Measurements from ENCODE around the gene GALNT13.

Gene GALNT13

DNA sequence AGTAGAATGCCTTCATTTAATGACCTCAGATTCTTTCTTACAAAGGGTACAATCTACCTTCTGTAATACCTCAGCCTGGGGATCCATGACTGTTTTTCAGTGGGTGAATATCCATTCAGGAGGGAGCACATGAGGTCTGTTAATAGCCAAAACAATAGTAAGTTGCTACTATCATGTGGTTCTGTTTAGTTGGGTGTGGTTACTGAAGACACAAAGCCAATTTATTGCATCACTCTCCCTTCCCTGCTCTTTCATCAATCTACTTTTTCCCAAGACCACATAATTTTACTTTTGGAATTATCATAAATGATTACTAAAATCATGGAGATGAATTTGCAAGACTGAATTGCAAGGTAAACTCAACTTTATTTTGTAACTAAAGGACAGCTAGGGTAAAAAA is 254.2 kb downstream of the GALNT13 start:
- DNase-seq (ENCODE audit: low read depth in 2 of 2) = no peak

DNA sequence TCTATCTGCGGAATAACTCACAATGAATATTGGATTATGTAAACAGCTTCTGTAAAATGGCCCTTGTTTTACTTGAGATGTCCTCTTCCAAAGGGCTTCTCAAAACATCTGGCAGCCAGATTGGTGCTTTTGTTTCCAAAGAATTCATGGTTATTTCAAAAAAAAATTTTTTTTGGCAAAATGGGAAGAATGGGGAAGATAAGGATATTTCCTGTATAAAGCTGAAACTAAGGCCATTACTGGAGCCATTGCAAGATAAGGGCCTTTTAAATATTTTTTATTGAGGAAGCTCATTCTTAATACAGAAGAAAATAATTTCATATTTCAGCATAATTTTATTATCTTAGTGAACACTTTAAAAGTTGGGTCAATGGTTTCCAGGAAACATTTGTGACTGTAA is 259.1 kb downstream of the GALNT13 start:
- DNase-seq (ENCODE audit: low read depth in 2 of 2) = no peak

DNA sequence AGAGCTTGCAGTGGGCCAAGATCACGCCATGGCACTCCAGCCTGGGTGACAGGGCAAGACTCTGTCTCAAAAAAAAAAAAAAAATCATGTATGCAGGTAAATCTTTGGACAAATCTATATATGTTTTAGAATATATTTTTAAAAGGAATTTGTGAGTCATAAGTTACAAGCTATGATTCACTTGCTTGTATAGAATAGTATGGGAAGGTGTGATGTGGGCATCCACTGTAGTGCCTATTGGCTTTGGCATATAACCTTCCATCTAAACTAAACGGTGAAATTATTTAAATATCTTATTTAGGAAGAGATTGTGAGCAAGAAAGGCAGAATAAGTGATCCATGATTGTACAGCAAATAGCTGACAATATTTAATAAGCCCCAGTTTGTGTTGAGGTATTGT is 261.1 kb downstream of the GALNT13 start:
- no peak for DNase-seq (ENCODE audit: low read depth in 2 of 2)

DNA sequence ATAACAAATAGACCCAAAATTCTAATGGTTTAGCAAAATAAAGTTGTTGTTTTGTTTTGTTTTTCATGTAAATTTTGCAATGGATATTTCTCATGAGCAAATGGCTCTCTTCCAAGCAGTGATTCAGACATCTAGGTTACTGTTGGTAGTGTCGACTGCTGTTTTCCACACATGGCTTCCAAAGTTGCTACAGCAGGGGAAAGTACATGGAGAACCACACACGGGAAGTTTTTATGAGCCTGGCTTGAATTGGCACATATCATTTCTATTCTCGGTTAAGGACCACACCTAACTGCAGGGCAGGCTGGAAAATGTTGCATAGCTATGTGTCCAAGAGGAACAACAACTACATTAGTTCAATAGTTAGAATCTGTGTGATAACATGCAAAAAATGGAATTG is 262.1 kb downstream of the GALNT13 start:
- DNase-seq (ENCODE audit: low read depth in 2 of 2) = no peak

DNA sequence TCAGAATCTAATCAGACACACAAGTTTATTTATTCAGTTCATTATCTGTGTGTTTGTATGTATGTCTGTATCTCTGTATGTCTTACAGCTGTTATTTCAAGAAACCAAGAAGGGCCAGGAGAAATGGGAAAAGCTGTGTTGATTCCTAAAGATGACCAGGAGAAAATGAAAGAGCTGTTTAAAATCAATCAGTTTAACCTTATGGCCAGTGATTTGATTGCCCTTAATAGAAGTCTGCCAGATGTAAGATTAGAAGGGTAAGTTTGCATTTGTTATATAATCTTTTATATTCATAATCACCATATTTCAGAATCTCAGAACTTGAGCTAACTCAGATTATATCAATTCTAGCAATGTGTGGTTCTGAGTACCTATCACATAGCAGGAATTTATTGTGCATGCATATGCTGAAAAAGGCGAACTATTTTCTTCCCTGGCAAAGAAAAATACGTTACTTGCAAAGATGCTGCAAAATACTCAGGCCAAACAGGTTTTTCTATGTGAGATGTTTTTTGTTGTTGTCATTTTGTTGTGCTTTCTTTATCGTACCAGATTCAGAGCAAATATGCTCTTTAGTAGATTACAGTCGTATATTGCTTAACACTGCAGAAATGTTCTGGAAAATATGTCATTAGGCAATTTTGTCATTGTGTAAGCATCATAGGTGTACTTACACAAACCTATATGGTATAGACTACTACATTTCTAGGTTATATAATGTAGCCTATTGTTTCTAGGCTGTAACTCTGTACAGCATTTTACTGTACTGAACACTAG is 268.7 kb downstream of the GALNT13 start:
- DNase-seq (ENCODE audit: low read depth in 2 of 2) = no peak

DNA sequence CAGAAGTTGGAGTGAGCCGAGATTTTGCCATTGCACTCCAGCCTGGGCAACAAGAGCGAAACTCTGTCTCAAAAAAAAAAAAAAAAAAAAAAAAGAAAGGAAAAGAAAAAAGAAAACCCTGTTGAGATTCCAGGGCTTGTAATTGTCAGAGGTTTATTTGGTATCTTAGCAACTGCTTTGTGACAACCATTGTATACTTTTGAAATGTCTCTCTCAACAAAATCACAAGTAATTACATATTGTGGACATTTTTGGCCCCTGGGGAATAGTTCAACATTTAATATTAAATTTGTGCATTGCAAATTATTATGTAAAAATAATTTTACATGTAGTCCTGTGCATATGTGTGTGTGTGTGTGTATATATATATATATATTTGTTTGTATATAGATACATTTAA is 270.8 kb downstream of the GALNT13 start:
- DNase-seq (ENCODE audit: low read depth in 2 of 2) = no peak

DNA sequence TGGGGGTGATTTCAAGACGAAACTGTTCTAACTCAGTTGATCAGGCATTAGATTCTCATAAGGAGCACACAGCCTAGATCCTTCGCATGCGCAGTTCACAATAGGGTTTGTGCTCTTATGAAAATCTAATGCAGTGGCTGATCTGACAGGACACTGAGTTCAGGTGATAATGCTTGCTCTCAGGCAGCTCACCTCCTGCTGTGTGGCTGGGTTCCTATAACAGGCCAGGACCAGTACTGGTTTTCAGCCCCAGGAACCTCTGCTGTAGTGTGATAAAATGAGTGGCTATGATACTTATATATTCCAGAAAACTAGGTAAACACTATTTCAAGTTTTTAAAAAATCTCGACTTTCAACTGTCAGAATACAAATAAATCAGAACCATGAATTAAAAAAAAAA is 271.4 kb downstream of the GALNT13 start:
- DNase-seq (ENCODE audit: low read depth in 2 of 2) = no peak

DNA sequence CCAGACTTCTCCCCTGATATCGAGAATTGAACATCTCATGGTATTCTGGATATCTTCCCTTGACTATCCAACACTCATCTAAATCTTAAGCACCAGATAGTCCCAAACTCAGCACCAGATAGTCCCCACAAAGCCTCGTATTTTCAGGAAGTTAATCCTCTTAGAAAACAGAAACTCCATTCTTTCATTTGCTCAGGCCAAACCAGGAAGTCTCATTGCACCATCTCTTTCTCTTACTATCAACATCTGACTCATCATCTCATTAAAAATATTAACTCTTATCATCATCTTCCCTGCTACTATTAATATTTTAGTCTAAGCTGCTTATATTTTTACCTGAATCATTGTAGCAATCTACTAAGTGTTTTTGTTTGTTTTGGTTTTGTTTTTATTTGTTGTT is 286.4 kb downstream of the GALNT13 start:
- DNase-seq (ENCODE audit: low read depth in 2 of 2) = no peak

DNA sequence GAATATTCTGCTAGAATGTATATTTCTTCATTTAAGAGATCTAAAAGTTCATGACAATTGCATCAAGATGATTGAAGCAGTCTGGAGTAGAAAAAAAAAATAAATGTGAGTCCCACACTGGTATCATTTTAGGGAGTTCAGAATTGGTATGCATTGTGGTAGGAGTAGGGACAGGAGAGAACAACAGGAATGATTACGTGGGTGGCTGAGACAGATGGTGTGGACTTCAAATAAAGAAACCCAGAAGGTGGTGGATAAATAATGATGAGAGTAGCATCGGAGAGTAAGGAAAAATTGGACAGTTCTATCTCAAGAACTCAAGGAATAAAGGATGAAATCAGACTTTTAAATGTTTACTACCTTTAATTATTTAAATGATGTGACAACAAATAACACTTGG is 289.6 kb downstream of the GALNT13 start:
- DNase-seq (ENCODE audit: low read depth in 2 of 2) = no peak

DNA sequence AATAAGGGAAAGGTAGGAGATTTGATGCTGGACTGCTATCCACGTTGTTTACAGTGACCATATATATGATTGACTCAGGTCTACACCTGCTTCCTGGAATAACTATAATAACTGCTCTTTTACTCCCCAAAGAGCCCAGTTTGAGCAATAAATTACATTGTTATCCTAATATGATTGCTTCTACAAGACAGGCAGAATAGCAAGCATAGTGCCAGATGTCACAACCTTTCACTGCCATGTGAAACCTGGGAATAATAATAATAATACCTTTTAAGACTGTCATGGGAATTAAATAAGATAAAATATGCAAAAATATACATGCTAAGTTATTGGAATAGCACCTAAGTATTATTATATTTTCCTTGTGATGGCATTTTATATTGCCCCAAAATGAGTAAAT is 298.7 kb downstream of the GALNT13 start:
- DNase-seq (ENCODE audit: low read depth in 2 of 2) = no peak

DNA sequence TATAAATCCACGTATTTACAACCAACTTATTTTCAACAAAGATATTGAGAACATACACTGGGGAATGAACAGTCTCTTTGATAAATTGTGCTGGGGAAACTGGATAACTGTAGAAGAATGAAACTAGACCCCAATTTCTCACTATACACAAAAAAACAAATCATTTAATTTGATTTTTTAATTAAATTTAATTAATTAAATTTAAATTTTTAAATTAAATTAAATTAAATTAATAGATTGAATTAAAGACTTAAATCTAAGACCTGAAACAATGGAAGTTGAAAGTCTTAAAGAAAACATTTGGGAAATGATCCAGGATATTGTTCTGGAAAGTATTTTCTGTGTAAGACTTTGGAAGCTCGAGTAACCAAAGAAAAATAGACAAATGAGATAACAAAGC is 301.4 kb downstream of the GALNT13 start:
- DNase-seq (ENCODE audit: low read depth in 2 of 2) = no peak

DNA sequence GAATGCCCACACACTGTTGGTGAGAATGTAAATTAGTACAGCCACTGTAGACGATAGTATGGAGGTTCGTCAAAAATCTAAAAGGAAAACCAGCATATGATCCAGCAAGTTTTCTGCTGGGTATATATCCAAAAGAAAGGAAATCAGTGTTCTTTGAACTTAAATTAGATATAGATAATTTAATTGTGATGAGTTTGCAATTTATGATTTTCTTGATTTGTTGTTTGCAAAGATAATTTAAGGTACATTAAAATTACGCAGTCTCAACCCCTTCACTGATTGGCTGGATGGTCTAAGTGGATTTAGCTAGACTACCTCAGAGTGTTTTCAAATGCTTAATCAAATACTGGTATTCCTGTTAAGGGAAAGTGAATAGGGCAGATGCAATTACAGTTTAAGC is 302.2 kb downstream of the GALNT13 start:
- no peak for DNase-seq (ENCODE audit: low read depth in 2 of 2)

DNA sequence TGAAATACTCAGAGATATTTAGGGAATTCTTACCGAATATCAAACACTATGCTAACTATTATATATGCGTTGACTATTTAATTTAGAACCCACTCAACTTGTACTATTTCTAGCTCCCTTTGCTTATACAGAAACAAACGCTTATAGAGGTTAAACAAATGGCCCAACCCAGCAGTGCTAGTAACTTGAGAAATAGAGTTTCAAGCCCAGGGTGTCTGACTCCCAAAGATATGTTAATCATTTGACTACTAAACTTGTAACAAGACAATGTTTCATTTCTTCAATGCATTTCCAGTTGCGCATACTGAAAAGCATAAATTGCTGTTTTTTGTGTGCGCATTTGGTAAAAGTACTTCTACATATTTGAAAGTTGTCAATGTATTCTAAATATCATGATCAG is 310.3 kb downstream of the GALNT13 start:
- no peak for DNase-seq (ENCODE audit: low read depth in 2 of 2)

DNA sequence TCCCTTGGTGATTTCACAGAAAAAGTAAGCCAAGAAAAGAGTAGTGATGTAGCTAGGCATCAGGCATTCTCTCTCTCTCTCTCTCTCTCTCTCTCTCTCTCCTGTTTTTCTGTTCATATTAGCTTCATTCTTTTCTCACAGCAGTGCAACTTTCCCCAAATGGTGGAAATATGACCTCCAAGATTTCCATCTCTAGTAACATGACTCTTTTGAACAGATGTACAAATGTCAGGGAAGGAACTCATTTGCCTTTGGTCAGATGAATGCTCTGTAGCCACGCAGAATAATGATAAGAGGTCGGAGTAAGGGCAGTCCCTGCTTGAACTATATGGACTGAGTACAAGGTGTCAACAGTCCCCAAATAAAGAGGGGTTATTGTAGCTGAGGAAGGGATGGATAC is 316.2 kb downstream of the GALNT13 start:
- DNase-seq (ENCODE audit: low read depth in 2 of 2) = no peak

DNA sequence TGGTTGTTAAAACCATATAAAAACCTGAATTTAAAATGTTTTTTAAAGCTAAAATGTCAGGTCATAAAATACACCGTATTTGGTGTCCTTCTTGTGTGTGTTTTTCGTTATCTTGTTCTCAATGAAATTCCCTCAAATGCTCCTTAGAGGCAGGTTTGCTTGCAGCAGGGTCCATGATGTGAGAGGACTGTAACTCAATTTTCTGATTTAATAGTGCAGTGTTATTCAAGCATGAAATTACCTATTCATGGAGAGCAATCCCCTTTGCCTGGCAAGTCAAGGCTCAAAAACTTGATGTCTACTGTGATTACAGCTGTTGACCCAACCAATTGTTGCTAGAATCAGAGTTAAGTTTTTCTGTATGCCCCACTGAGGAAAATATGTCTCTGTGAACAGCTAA is 318.2 kb downstream of the GALNT13 start:
- DNase-seq (ENCODE audit: low read depth in 2 of 2) = no peak

DNA sequence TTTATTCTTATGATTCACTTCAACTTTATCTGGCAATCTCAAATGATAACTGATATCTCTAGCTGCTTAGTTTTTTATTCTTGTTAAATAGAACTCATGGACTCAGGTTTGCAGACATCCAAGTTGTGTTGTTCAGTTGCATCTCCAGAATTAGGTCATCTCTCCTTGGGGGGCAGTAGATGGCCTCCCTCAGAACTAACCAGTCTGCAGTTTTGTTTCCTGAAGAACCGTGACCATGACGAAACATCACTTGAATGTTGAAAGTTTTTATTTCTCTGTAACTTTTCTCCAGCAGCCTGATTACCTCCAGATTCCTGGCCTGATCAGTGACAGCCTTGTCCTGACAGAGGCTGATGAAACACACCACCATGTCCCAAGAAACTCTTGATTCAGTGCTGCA is 321.5 kb downstream of the GALNT13 start:
- no peak for DNase-seq (ENCODE audit: low read depth in 2 of 2)

DNA sequence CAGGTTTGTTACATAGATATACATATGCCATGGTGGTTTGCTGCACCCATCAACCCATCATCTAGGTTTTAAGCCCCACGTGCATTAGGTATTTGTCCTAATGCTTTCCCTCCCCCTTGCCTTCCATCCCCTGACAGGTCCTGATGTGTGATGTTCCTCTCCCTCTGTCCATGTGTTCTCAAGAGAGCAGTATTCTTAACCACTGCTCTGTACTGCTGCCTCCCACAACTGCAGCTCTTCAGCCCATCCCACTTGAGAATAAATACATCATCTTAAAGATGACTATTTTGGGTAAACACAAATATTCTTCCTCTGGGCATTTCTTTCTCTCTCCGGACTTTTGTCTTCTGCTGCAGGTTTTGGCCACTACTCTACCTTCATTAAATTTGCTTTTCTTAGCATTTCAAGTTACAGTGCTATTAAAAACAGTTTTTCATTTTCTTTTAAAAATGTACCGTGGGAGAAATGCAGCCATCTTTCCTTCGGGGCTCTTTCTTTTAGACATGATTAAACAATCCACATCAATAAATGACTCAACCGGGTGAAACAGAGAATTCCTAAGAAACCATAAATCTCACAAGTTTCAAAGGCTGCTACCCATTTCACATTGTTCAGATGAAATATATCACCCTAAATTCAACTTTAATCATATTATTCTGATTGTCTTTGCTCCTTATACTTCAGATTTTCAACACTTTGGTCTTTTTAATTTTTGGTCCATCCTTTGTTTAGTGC is 323.4 kb downstream of the GALNT13 start:
- no peak for DNase-seq (ENCODE audit: low read depth in 2 of 2)

DNA sequence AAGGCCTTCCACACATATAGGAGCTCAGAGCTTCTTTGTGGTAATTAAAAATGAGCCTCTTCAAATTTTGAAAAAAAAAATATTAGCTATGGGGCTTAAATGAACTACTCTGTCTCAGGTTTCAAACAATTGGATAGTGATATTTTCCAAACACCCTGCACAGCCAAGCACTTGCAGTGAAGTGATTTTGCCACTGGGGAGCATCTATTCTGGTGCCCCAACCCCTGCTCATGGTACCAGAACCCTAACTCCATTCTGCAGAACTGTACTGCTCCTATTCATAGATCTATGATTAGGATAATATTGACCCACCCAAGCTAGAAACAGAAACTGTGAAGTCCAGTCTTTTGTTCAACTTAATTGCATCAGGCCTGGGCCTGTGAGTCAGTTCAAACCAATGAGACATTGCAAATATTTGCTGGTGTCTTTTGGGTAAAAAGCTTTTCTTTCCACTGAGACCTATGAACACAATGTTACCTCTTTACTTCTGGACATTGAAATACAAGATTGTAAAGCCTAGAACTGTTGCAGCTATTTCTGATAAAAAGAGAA is 324.0 kb downstream of the GALNT13 start:
- no peak for DNase-seq (ENCODE audit: low read depth in 2 of 2)

DNA sequence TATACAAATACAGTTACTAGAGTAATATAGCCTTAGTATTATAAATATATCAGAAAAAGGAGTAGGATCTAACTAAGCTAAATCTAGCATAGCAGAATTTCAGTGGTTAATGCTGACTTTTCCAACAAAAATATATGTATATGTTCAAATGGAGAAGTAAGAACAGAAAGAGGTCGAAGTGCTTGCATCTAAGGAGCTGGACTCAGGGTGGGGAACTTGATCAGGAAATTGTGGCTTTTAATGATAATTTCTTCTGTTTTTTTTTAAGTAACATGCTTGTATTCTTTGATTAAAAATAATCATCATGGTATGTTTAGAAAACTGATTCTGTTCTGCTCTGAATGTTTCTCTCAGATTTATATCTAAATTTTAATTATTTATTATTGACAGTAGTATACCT is 327.1 kb downstream of the GALNT13 start:
- no peak for DNase-seq (ENCODE audit: low read depth in 2 of 2)

DNA sequence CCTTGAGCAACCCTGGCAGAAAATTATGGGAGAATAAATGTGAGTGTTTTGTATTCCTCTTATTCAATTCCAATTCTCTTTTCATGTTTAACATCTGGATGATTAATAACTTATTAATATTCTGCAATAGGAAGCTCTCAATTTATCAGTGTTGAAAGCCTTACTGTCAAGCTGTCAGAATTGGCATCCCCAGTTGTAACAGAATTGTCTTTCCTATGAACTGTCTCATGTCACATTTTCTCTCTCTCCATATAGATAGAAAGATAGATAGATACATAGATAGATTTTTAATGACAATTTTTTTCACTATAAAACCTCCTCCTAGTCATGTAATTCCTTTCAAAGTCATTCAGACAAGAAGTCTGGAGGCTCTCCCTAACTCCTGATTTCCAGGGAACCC is 331.5 kb downstream of the GALNT13 start:
- no peak for DNase-seq (ENCODE audit: low read depth in 2 of 2)

DNA sequence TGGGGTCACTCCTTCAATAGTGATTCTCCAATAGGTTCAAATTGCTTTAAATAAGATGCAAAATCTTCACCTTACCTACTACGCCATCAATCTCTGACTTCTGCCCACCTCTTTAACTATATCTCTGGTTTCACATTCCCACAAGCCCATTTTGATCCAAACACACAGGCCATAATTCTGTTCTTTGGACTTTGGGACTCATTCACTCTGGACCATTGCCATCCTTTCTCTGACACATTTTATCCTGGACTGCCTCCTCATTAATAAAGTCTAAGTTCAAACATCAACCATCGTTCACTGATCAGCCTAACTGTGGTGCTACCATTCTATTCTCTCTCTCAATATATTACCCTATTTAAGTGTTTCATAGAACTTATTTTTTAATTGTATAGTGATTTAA is 332.2 kb downstream of the GALNT13 start:
- no peak for DNase-seq (ENCODE audit: low read depth in 2 of 2)

DNA sequence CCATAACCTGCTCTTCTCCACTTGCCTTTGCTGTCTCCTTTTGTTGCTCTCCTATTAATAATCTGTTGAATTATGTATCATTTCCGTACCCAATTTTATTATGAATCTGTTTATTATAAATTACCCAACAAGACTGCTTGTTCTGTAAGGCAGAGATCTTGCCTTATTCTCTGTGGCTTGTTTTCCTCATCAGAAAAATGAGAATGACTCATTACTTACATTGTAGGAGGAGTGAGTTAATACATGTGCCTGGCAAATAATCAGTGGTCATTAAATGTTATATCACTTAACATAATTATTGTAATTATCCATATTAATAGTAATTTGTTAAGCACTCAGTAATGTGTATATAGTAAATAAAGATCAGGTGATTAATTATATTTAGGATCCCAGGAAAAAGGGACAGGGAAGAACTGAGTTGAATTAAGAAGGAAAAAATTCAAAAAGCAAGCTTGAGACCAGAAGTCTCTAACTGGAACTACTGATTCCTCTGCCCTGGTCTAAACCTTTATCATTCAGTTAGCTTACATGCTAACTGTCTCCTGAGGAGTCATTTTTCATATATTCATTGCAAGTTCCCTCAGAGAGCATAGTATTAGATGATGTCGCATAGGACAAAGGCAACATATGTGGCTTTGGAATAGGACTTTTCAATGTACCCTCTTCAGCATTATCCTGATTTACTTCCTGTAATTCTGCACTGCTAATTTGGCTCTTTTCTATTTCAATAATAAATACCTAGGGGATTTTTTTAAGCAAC is 335.7 kb downstream of the GALNT13 start:
- DNase-seq (ENCODE audit: low read depth in 2 of 2) = no peak

DNA sequence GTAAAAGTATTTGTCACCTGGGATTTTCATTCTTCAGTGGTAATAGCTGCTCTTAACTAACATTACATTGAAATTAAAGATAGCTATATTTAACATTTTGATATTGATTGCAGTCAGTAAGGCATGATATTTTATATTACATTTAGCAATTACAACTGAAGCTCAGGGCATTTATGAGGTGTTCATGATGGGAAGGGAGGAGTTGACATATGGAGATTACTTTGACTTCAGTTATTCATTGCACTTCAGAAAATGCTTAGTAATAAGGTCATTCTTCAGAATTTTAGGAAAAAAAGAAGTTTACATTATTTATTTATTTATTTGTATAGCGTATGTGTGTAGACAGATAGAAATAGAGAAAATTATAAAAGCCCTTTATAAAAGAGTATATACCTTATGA is 352.0 kb downstream of the GALNT13 start:
- no peak for DNase-seq (ENCODE audit: low read depth in 2 of 2)

Measured in stimulated activated CD8-positive, alpha-beta memory T cell treated with anti-CD3 and anti-CD28 coated beads, Interleukin-15, amount 100 ng/mL, for 4 hours (primary cell).